GOT3 (cell line): ENCODE measurements around the gene IL24.

Source experiments
- DNase-seq: peaks from one replicate; lab custom pipeline; 2025; ENCODE audit warnings: mixed read lengths; lab: John Stamatoyannopoulos, UW

IL24 gene

GRCh38 chr1:206880314-206880713, 16.9 kb upstream of the IL24 start:
- no peak for DNase-seq

- no peak for DNase-seq
These were observed 14.7 kb upstream of the IL24 start for GRCh38 chr1:206882555-206882954.

GRCh38 chr1:206883160-206883559, 14.1 kb upstream of the IL24 start:
- no peak for DNase-seq

GRCh38 chr1:206883876-206884275, 13.4 kb upstream of the IL24 start:
- DNase-seq, result no peak

GRCh38 chr1:206885341-206886060, 11.7 kb upstream of the IL24 start:
- no peak for DNase-seq

GRCh38 chr1:206886831-206887230, 10.4 kb upstream of the IL24 start:
- DNase-seq, result no peak

- no peak for DNase-seq
These were observed 9.5 kb upstream of the IL24 start for GRCh38 chr1:206887701-206888100.

- no peak for DNase-seq
These were observed 6.8 kb upstream of the IL24 start for GRCh38 chr1:206890125-206891060.

GRCh38 chr1:206891412-206891811, 5.8 kb upstream of the IL24 start:
- DNase-seq, result no peak

GRCh38 chr1:206892351-206892984, 4.8 kb upstream of the IL24 start:
- DNase-seq, result no peak

GRCh38 chr1:206893380-206893779, 3.9 kb upstream of the IL24 start:
- no peak for DNase-seq

GRCh38 chr1:206895325-206895724, 1.9 kb upstream of the IL24 start:
- no peak for DNase-seq

GRCh38 chr1:206895837-206896242, 1.4 kb upstream of the IL24 start:
- DNase-seq, result no peak

GRCh38 chr1:206896261-206896660, 982 bp upstream of the IL24 start:
- no peak for DNase-seq

GRCh38 chr1:206898089-206898914, 1.1 kb downstream of the IL24 start:
- DNase-seq, result no peak

- no peak for DNase-seq
These were observed 1.7 kb downstream of the IL24 start for GRCh38 chr1:206898915-206899431.

- no peak for DNase-seq
These were observed 2.5 kb downstream of the IL24 start for GRCh38 chr1:206899717-206900116.

GRCh38 chr1:206900149-206900548, 2.9 kb downstream of the IL24 start:
- no peak for DNase-seq

GRCh38 chr1:206901944-206902343, 4.7 kb downstream of the IL24 start:
- DNase-seq, result no peak

- DNase-seq, result no peak
These were observed 5.5 kb downstream of the IL24 start for GRCh38 chr1:206902702-206903101.

GRCh38 chr1:206903687-206904086, 6.4 kb downstream of the IL24 start:
- DNase-seq, result no peak
